Esophagus squamous epithelium (tissue), 5 donors: ENCODE data around the gene PHF21B. TPM values are rescaled to one million over a fixed set of nuclear protein-coding genes. Genes with fewer than 3 reads are reported as not detected.

ENCODE experiments used
- DNase-seq: peaks from one replicate; lab custom pipeline; 2025; lab: John Stamatoyannopoulos, UW
- H3K27ac ChIP-seq, 4 donors: fragments of 200-600 bp; sonication (generic); one replicate each; pipeline ENCODE4 v1.5.1; 2016 to 2019; ENCODE audit warnings: mild to moderate bottlenecking in 1 of 4
- H3K27me3 ChIP-seq, 4 donors: fragments of 200-600 bp; sonication (generic); 1 replicate in 3 of 4; 2 replicates in 1 of 4; pipeline versions ENCODE4 v1.5.1 to v1.6.0; 2017 to 2021; ENCODE audit warnings: antibody characterized with exemption in 1 of 4
- H3K36me3 ChIP-seq, 3 donors: fragments of 200-600 bp; sonication (generic); one replicate each; pipeline ENCODE4 v1.5.1; 2016 to 2019
- H3K4me1 ChIP-seq, 3 donors: fragments of 200-600 bp; sonication (generic); one replicate each; pipeline ENCODE4 v1.5.1; 2017 to 2019
- H3K4me3 ChIP-seq, 4 donors: fragments of 200-600 bp; sonication (generic); 1 replicate in 3 of 4; 2 replicates in 1 of 4; pipeline ENCODE4 v1.5.1; 2016 to 2019; ENCODE audit warnings: mild to moderate bottlenecking in 2 of 4, moderate library complexity in 1 of 4
- H3K9me3 ChIP-seq, 3 donors: fragments of 200-600 bp; sonication (generic); one replicate each; pipeline ENCODE4 v1.5.1; 2016 to 2019
- POLR2A ChIP-seq, 4 donors: fragments of 450-650 bp; IDR thresholded peaks; one replicate each; pipeline ENCODE4 v1.6.1; 2017; ENCODE audit warnings: antibody characterized with exemption in 4 of 4, mild to moderate bottlenecking in 4 of 4, moderate library complexity in 3 of 4
- WGBS, 2 donors: methylation state at CpG; one replicate each; pipeline ENCODE4 v1.1.5; 2018; 5-methylcytosine and 5-hydroxymethylcytosine counted together
- intact Hi-C: fragments of 100-400 bp; cut with DNase I; formaldehyde crosslinking; loops from one replicate; pipeline ENCODE4 v1.15.0; 2022
- total RNA-seq, 4 donors: library from RNA; depleted of rRNA; stranded (reverse); fragments of >200 nt; gene quantifications; one replicate each; pipeline ENCODE4 v1.1.0, GENCODE V29; 2016
- TF ChIP-seq, protein P1 (sequence below), 6 experiments: fragments of 450-650 bp in 4 of 6; fragments of 200-600 bp in 2 of 6; sonication (generic) in 2 of 6; IDR thresholded peaks; one replicate each; pipeline ENCODE4 v1.5.1; 2016 to 2019; ENCODE audit warnings: antibody characterized with exemption in 6 of 6, mild to moderate bottlenecking in 4 of 6, moderate library complexity in 4 of 6
- donor health status: DM: yes; HTN: yes; CAD: no.

PHF21B gene
- total RNA-seq, 4 donors from 2014 or later = 0.04 to 0.19 TPM; not detected in 2

DNA sequence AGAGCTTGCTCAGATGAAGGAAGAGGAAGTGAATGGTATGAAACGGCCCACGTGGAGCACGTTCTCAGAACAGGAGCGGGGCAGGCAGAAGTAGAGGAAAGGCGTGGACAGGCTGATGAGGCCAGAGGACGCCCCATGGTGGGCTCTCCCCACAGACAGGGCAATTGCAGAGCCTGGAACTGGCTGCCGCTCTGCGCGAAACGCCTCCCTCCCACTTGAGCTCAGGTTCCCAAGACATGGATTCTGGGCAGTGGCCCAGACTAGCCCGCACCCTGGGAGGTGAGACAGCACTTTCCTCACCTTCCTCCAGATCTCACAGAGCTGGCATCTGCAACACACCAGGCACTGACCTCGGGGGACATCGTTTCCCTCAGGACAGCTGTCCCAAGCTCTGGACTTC, 117.6 kb downstream of the PHF21B start:
- Histone ChIP-seq H3K4me3 (no peak overlapping the region), H3K27me3 (peaks cover 0 to 12% (median 0%) of the 10 kb centered on the region in 4 donors), H3K9me3 (no peaks in the 10 kb centered on the region), H3K4me1 (no peaks in the 10 kb centered on the region), H3K27ac (no peak overlapping the region), H3K36me3 (no peaks in the 10 kb centered on the region)
- WGBS, 2 donors = 60 to 85% methylated on average over 1 to 11 of the region's 13 CpGs
- intact Hi-C loops = no loop called here
- no peak for DNase-seq
- TF ChIP-seq POLR2A (IDR thresholded peaks at IDR 0.05) = no peak
- TF ChIP-seq, protein P1, sequence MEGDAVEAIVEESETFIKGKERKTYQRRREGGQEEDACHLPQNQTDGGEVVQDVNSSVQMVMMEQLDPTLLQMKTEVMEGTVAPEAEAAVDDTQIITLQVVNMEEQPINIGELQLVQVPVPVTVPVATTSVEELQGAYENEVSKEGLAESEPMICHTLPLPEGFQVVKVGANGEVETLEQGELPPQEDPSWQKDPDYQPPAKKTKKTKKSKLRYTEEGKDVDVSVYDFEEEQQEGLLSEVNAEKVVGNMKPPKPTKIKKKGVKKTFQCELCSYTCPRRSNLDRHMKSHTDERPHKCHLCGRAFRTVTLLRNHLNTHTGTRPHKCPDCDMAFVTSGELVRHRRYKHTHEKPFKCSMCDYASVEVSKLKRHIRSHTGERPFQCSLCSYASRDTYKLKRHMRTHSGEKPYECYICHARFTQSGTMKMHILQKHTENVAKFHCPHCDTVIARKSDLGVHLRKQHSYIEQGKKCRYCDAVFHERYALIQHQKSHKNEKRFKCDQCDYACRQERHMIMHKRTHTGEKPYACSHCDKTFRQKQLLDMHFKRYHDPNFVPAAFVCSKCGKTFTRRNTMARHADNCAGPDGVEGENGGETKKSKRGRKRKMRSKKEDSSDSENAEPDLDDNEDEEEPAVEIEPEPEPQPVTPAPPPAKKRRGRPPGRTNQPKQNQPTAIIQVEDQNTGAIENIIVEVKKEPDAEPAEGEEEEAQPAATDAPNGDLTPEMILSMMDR (IDR thresholded peaks at IDR 0.05) = no peak

DNA sequence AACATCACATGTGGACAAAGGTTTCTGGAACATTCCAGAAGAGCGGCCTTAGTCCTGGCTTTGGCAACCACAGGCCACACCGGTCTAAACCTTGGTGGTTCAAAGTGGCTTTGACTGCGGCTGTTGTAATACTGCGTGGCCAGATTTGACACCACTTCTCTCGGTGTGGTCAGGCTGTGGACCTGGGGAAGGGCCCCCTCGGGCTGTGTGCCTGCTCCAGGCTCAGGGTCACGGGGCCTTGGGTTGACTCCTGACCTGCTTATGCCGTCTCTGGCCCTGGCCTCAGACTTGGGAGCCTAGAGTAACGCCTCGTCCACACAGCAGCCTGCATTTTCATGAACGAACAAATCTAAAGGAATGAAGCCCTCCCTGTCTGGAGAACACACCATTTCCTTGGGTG, 118.0 kb downstream of the PHF21B start:
- 80 to 92% methylated on average over 1 to 4 of the region's 11 CpGs for WGBS, 2 donors
- Histone ChIP-seq H3K9me3 (no peaks in the 10 kb centered on the region), H3K4me3 (no peak overlapping the region), H3K36me3 (no peaks in the 10 kb centered on the region), H3K27me3 (peaks cover 0 to 12% (median 0%) of the 10 kb centered on the region in 4 donors), H3K4me1 (no peaks in the 10 kb centered on the region), H3K27ac (no peak overlapping the region)
- no peak for TF ChIP-seq POLR2A (IDR thresholded peaks at IDR 0.05)
- TF ChIP-seq, protein P1 (IDR thresholded peaks at IDR 0.05) = no peak
- no peak for DNase-seq
- intact Hi-C loops = no loop called here

DNA sequence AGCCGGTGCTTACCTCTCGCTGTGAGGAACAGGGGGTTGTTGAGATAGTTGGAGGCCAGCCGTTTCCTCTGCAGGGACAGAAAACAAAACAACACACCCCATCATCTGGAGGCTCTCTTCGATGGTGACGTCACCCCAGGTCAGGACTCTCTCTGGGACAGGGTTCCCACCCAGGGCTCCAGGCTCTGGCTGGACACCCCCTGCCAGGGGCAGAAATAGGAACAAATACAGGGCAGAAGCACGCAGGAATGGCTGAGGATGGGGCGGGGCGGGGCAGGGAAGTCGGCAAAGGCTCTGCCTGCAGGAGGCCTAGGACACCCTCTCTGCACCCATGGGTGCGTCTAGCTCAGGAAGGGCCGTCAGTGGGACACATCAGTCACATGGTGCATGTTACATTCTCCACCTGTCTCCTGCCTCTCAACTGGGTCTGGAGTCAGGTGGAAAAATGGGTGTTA, 118.5 kb downstream of the PHF21B start:
- H3K4me3 ChIP-seq = no peak overlapping the region
- H3K27me3 ChIP-seq = peaks cover 0 to 12% (median 0%) of the 10 kb centered on the region in 4 donors
- H3K9me3 ChIP-seq = no peaks in the 10 kb centered on the region
- no peaks in the 10 kb centered on the region for H3K36me3 ChIP-seq
- TF ChIP-seq POLR2A (IDR thresholded peaks at IDR 0.05) = no peak
- TF ChIP-seq, protein P1 (IDR thresholded peaks at IDR 0.05) = no peak
- H3K4me1 ChIP-seq = no peaks in the 10 kb centered on the region
- H3K27ac ChIP-seq = no peak overlapping the region
- 64 to 70% methylated on average over 3 to 6 of the region's 11 CpGs for WGBS, 2 donors
- DNase-seq = no peak
- intact Hi-C loops = no loop called here

DNA sequence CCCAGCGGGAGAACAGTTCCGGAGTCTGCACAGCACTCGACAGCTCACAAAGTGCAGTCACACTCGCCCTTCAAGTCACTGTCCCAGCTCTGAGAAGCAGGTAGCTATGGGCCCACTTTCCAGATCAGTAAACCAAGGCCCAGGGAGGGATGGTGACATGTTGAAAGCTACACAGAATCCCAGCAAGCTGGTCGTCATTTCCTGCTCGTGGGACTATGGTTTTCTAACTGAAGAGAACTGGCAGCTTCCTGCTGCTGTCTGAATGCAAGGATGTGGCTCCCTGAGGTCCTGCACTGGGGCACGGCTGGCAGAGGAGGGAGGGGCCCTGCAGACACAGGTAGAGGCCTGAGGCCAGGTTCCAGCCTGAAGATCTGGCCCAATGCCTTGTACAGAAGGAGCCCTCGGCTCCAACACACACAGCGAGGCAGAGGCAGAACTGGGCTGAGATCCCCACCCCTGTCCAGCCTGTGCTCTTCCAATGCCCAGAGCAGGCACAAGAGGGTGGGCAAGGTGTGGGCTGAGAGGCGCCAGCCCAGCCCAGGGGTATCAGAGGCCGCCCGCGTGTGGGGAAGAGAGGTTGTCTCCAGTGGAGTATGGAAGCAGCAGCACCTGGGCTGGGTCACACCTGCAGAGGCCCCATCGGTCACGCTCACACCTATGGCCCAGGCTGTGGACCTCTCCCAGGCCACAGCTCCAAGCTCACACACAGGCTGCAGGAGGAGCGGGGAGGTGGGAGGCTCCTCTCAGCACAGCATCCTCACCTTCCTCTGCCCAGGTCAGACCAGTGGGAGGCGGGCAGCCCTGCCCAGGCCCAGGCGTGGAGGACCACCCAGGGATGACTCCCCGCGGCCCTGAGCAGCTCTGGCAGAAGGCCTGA, 119.2 kb downstream of the PHF21B start:
- TF ChIP-seq, protein P1 (IDR thresholded peaks at IDR 0.05) = no peak
- no peak for TF ChIP-seq POLR2A (IDR thresholded peaks at IDR 0.05)
- Histone ChIP-seq H3K4me3 (no peak overlapping the region), H3K27ac (no peak overlapping the region), H3K36me3 (no peaks in the 10 kb centered on the region), H3K9me3 (no peaks in the 10 kb centered on the region), H3K4me1 (no peaks in the 10 kb centered on the region), H3K27me3 (peaks cover 0 to 12% (median 0%) of the 10 kb centered on the region in 4 donors)
- intact Hi-C loops = no loop called here
- no peak for DNase-seq
- 54 to 77% methylated on average over 5 to 6 of the region's 20 CpGs for WGBS, 2 donors

DNA sequence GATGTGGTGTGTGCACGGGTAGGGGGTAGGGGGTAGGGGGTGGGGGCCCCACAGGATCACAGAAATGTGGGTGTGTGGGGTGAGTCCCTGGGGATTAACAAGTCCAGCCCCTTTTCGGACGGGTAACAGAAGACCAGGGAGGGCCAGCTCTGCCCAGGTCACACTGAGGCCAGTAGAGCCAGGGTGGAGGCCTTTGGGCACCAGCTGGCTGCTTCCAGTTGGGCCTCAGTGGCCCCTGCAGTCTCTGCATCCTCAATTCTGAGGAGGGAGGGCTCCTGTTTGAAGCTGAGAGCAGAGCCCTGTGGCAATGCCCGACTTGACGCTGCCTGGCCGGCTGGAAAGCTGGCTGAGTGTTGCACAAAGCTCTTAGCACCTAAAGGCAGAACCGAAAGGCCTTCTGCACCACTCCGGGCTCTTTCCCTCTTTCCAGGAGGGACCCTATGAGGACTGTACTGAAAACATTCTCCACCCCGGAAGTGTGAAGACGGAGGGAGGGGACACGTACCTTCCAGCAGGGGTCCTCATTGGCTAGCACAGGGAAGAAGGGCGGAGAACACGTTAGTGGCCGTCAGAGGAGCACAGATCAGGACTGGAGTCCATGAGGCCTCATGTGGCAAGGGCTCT, 120.4 kb downstream of the PHF21B start:
- TF ChIP-seq POLR2A (IDR thresholded peaks at IDR 0.05) = no peak
- TF ChIP-seq, protein P1 (IDR thresholded peaks at IDR 0.05) = no peak
- H3K4me3 ChIP-seq = no peak overlapping the region

More for the DNA sequence above, 120.4 kb downstream of the PHF21B start:
- no peaks in the 10 kb centered on the region for H3K4me1 ChIP-seq
- no peaks in the 10 kb centered on the region for H3K9me3 ChIP-seq
- no peak for DNase-seq
- intact Hi-C loops = no loop called here
- peaks cover 0 to 7% (median 0%) of the 10 kb centered on the region in 4 donors for H3K27me3 ChIP-seq
- no peak overlapping the region for H3K27ac ChIP-seq
- 46 to 68% methylated on average over 6 to 9 of the region's 14 CpGs for WGBS, 2 donors
- no peaks in the 10 kb centered on the region for H3K36me3 ChIP-seq
